HG03039 (cell line): ENCODE results near the gene NPDC1.

Source experiments
- ATAC-seq: cut with Tn5 transposase; IDR thresholded peaks from one replicate; pipeline ENCODE4 v1.9.1; 2021; ENCODE audit warnings: mild to moderate bottlenecking, moderate library complexity; ENCODE audit not compliant: unreplicated experiment

NPDC1 gene

GRCh38 chr9:137028263-137029057 lies 17.5 kb downstream of the NPDC1 start:
- no peak for ATAC-seq

GRCh38 chr9:137027369-137028262 lies 18.4 kb downstream of the NPDC1 start, which contains the start of gene ABCA2:
Gene ABCA2 (minus strand): TSS chr9:137028237. CDS start chr9:137028140, 97 bp downstream.
- ATAC-seq, result no peak

GRCh38 chr9:137026828-137027227 lies 19.1 kb downstream of the NPDC1 start:
- no peak for ATAC-seq

- ATAC-seq, result no peak
Measured at GRCh38 chr9:137026384-137026783, 19.6 kb downstream of the NPDC1 start.

- no peak for ATAC-seq
Measured at GRCh38 chr9:137025517-137025966, 20.4 kb downstream of the NPDC1 start.

GRCh38 chr9:137023583-137023991 lies 22.4 kb downstream of the NPDC1 start:
- no peak for ATAC-seq

GRCh38 chr9:137023157-137023556 lies 22.8 kb downstream of the NPDC1 start:
- no peak for ATAC-seq

GRCh38 chr9:137022662-137023008 lies 23.3 kb downstream of the NPDC1 start:
- no peak for ATAC-seq

GRCh38 chr9:137021979-137022661 lies 23.9 kb downstream of the NPDC1 start:
- ATAC-seq, result no peak

GRCh38 chr9:137021568-137021978 lies 24.4 kb downstream of the NPDC1 start:
- ATAC-seq, result no peak

GRCh38 chr9:137020771-137021567 lies 25.0 kb downstream of the NPDC1 start:
- no peak for ATAC-seq

- ATAC-seq, result no peak
Measured at GRCh38 chr9:137019891-137020683, 25.9 kb downstream of the NPDC1 start.

GRCh38 chr9:137018761-137019559 lies 27.0 kb downstream of the NPDC1 start:
- no peak for ATAC-seq

- no peak for ATAC-seq
Measured at GRCh38 chr9:137017791-137018497, 28.0 kb downstream of the NPDC1 start.

GRCh38 chr9:137017071-137017470 lies 28.9 kb downstream of the NPDC1 start:
- no peak for ATAC-seq

- ATAC-seq, result no peak
Measured at GRCh38 chr9:137016436-137016835, 29.5 kb downstream of the NPDC1 start.

GRCh38 chr9:137015976-137016375 lies 30.0 kb downstream of the NPDC1 start:
- ATAC-seq, result no peak

- no peak for ATAC-seq
Measured at GRCh38 chr9:137015540-137015930, 30.4 kb downstream of the NPDC1 start.
